Measurements from ENCODE around the gene ARHGEF28.

DNA sequence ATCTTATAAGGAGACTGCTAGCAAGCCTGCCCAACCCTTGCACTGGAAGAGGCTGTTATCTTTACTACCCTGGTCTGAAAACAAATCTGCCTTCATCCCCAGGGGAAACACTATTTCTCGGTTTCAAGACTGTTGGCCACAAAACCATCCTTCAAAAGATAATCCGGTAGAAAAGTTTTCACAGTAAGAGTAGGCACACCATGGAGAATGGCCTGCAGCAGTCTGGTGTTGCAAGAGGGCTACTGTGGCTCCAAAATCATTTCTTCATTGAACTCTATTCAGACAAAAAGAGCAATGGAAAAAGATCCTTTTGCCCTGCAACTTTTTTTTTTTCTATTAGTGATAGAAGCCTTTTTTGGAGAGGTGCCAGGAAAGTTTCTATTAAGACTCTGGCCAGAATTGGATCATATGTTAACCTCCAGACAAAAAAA lies 163.9 kb downstream of the ARHGEF28 start:
- TF ChIP-seq POLR2A (IDR thresholded peaks at IDR 0.05): no peak
- TF ChIP-seq, protein P1, sequence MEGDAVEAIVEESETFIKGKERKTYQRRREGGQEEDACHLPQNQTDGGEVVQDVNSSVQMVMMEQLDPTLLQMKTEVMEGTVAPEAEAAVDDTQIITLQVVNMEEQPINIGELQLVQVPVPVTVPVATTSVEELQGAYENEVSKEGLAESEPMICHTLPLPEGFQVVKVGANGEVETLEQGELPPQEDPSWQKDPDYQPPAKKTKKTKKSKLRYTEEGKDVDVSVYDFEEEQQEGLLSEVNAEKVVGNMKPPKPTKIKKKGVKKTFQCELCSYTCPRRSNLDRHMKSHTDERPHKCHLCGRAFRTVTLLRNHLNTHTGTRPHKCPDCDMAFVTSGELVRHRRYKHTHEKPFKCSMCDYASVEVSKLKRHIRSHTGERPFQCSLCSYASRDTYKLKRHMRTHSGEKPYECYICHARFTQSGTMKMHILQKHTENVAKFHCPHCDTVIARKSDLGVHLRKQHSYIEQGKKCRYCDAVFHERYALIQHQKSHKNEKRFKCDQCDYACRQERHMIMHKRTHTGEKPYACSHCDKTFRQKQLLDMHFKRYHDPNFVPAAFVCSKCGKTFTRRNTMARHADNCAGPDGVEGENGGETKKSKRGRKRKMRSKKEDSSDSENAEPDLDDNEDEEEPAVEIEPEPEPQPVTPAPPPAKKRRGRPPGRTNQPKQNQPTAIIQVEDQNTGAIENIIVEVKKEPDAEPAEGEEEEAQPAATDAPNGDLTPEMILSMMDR (IDR thresholded peaks at IDR 0.05): no peak

Data from right lobe of liver (tissue), 4 donors.